ENCODE data around the gene AIFM2.

AIFM2 gene

GRCh38 chr10:70126700-70127395, 5.8 kb downstream of the AIFM2 start:
- TF ChIP-seq TAF1 (IDR thresholded peaks at IDR 0.05; ENCODE audit: borderline replicate concordance, insufficient read depth, low read length) (no peak), SIN3A (IDR thresholded peaks at IDR 0.05; ENCODE audit: borderline replicate concordance, insufficient read depth, low read length) (no peak), FOXP2 (optimal IDR thresholded peaks at IDR 0.05; ENCODE audit: borderline replicate concordance, extremely low read depth, extremely low read length, insufficient read depth) (no peak), POLR2AphosphoS5 (IDR thresholded peaks at IDR 0.05; ENCODE audit: low read depth, low read length) (no peak)

DNA sequence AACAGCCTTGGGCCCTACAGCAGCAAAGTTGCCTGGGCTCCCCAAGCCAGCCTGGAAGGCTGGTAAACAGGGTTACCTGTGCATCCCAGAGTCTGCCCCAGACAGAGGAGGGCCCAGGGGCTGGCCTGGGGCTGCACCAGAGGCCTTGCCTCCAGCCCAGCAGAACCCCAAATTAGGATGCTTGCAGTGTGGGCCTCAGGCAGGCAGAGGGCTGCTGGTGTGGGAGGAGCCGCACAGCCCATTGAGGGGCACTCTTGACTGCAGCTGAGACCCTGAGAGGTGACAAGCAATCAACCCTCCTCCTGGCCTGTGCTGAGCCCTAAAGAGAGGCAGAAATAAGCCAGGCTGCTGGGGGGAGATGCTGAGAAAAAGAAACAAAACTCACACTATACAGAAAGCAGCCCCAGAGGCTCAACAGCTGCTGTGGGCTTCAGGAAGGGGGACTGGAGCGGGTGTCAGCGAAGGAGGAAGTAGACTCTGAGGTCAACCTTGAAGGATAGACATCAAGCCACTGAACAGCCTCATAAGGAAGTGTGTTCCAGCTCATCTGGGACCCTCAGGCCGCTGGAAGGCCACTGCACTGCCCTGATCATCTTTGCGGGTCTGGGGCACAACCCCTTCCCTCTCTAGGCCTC, 6.6 kb downstream of the AIFM2 start:
- TF ChIP-seq POLR2AphosphoS5 (IDR thresholded peaks at IDR 0.05; ENCODE audit: low read depth, low read length) (no peak), FOXP2 (optimal IDR thresholded peaks at IDR 0.05; ENCODE audit: borderline replicate concordance, extremely low read depth, extremely low read length, insufficient read depth) (no peak), SIN3A (IDR thresholded peaks at IDR 0.05; ENCODE audit: borderline replicate concordance, insufficient read depth, low read length) (no peak), TAF1 (IDR thresholded peaks at IDR 0.05; ENCODE audit: borderline replicate concordance, insufficient read depth, low read length) (no peak)
- TF ChIP-seq, protein P1, sequence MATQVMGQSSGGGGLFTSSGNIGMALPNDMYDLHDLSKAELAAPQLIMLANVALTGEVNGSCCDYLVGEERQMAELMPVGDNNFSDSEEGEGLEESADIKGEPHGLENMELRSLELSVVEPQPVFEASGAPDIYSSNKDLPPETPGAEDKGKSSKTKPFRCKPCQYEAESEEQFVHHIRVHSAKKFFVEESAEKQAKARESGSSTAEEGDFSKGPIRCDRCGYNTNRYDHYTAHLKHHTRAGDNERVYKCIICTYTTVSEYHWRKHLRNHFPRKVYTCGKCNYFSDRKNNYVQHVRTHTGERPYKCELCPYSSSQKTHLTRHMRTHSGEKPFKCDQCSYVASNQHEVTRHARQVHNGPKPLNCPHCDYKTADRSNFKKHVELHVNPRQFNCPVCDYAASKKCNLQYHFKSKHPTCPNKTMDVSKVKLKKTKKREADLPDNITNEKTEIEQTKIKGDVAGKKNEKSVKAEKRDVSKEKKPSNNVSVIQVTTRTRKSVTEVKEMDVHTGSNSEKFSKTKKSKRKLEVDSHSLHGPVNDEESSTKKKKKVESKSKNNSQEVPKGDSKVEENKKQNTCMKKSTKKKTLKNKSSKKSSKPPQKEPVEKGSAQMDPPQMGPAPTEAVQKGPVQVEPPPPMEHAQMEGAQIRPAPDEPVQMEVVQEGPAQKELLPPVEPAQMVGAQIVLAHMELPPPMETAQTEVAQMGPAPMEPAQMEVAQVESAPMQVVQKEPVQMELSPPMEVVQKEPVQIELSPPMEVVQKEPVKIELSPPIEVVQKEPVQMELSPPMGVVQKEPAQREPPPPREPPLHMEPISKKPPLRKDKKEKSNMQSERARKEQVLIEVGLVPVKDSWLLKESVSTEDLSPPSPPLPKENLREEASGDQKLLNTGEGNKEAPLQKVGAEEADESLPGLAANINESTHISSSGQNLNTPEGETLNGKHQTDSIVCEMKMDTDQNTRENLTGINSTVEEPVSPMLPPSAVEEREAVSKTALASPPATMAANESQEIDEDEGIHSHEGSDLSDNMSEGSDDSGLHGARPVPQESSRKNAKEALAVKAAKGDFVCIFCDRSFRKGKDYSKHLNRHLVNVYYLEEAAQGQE (IDR thresholded peaks at IDR 0.05; ENCODE audit: insufficient read depth in 1 of 2, low read depth in 2 of 2, low read length in 2 of 2), result no peak

DNA sequence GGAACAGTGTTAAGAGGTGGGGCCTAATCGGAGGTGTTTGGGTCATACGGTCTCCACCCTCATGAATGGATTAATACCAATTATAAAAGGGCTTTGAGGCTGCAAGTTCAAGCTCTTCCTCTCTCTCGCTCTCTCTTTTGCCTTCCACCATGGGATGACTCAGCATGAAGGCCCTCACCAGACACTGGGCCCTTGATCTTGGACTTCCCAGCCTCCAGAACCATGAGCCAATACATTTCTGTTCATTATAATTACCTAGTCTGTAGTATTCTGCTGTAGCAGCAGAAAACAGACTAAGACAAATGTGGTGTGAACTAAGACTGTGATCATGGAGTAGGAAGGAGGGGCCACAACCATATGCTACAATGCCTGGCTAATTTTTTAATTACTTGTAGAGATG, 7.7 kb downstream of the AIFM2 start:
- no peak for TF ChIP-seq POLR2AphosphoS5 (IDR thresholded peaks at IDR 0.05; ENCODE audit: low read depth, low read length)
- TF ChIP-seq, protein P1 (IDR thresholded peaks at IDR 0.05; ENCODE audit: insufficient read depth in 1 of 2, low read depth in 2 of 2, low read length in 2 of 2), result no peak
- no peak for TF ChIP-seq SIN3A (IDR thresholded peaks at IDR 0.05; ENCODE audit: borderline replicate concordance, insufficient read depth, low read length)
- no peak for TF ChIP-seq FOXP2 (optimal IDR thresholded peaks at IDR 0.05; ENCODE audit: borderline replicate concordance, extremely low read depth, extremely low read length, insufficient read depth)
- TF ChIP-seq TAF1 (IDR thresholded peaks at IDR 0.05; ENCODE audit: borderline replicate concordance, insufficient read depth, low read length), result no peak

- TF ChIP-seq FOXP2 (optimal IDR thresholded peaks at IDR 0.05; ENCODE audit: borderline replicate concordance, extremely low read depth, extremely low read length, insufficient read depth), result no peak
- TF ChIP-seq, protein P1 (IDR thresholded peaks at IDR 0.05; ENCODE audit: insufficient read depth in 1 of 2, low read depth in 2 of 2, low read length in 2 of 2), result no peak
Observed at GRCh38 chr10:70124415-70124814, 8.2 kb downstream of the AIFM2 start.

- TF ChIP-seq FOXP2 (optimal IDR thresholded peaks at IDR 0.05; ENCODE audit: borderline replicate concordance, extremely low read depth, extremely low read length, insufficient read depth), result no peak
- no peak for TF ChIP-seq TAF1 (IDR thresholded peaks at IDR 0.05; ENCODE audit: borderline replicate concordance, insufficient read depth, low read length)
- TF ChIP-seq SIN3A (IDR thresholded peaks at IDR 0.05; ENCODE audit: borderline replicate concordance, insufficient read depth, low read length), result no peak
- no peak for TF ChIP-seq POLR2AphosphoS5 (IDR thresholded peaks at IDR 0.05; ENCODE audit: low read depth, low read length)
- TF ChIP-seq, protein P1 (IDR thresholded peaks at IDR 0.05; ENCODE audit: insufficient read depth in 1 of 2, low read depth in 2 of 2, low read length in 2 of 2), result no peak
Observed at GRCh38 chr10:70123817-70124216, 8.8 kb downstream of the AIFM2 start.

Data from PFSK-1 (cell line).